Mononuclear cell (primary cell): ENCODE measurements around the gene MCTP2. TPM values are rescaled to one million over a fixed set of nuclear protein-coding genes. Genes with fewer than 3 reads are reported as not detected.

Experiments used
- H3K27me3 ChIP-seq: 2 replicates; pipeline ENCODE4 v1.6.0; 2011; ENCODE audit warnings: low read length, control low read depth; ENCODE audit not compliant: insufficient read depth
- H3K4me1 ChIP-seq: 2 replicates; pipeline ENCODE4 v1.5.1; 2011; ENCODE audit warnings: mild to moderate bottlenecking, low read length, control low read depth; ENCODE audit not compliant: insufficient read depth
- H3K4me3 ChIP-seq: 2 replicates; pipeline ENCODE4 v1.5.1; 2011; ENCODE audit warnings: mild to moderate bottlenecking, low read length, moderate library complexity
- H3K9me3 ChIP-seq: 2 replicates; pipeline ENCODE4 v1.5.1; 2011; ENCODE audit warnings: low read depth, mild to moderate bottlenecking, control low read depth, low read length
- total RNA-seq: library from RNA; depleted of rRNA; stranded (reverse); fragments of >200 nt; gene quantifications from one replicate; pipeline ENCODE4 v1.2.3, GENCODE V29; 2012

The MCTP2 gene
- total RNA-seq, 1 donor: 55.9 TPM

GRCh38 chr15:94324835-94325767 lies 93.7 kb downstream of the MCTP2 start:
- Histone ChIP-seq H3K4me1 (peaks cover 28% of the 10 kb centered on the region), H3K27me3 (no peaks in the 10 kb centered on the region), H3K9me3 (no peaks in the 10 kb centered on the region), H3K4me3 (no peak overlapping the region)

DNA sequence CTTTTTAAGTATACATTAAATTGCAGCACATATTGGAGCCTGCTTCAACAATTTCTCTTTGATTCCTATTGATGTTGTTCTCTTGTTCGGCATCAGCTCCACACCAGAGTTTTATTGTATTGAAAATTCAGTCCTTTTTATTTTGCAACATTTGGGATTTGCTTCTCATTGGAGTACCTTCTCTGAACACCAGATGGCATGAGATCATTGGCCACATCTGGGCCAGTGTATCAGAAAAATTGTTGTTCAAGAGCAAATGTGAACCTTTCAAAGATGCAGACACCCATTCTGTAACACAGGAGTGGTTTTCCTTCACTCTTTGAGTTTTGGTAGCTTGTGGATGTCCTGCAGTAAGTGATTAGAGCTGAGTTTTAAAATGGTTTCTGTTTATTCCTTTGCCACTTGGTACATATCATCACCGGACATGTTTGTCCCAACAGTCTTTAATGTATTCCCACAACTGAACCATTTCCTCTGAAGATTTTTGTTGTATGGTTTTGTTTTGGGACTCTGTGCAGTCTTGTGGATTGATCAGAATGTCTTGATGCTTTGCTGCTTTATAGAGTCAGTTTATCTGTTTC lies 96.1 kb downstream of the MCTP2 start:
- Histone ChIP-seq H3K4me1 (peaks cover 20% of the 10 kb centered on the region), H3K4me3 (no peak overlapping the region), H3K9me3 (no peaks in the 10 kb centered on the region), H3K27me3 (no peaks in the 10 kb centered on the region)

DNA sequence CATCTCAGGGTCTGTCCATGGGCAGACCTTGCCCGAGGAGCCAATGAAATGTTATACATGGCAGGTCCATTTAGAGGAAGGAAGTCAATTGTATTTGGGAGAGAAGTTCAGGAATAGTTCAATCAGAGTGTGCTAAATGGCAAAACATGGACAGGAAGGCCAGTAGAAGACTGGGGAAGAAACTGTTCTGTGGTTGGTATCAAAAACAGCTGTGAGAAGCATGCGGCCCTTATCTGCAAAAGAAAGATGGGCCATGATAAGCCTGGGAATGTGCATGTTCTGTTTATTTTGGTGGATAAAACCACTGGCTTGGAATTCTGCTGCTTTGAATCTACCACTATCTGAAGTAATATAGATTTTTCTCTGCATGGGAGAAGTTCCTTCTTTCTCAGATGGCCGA lies 100.4 kb downstream of the MCTP2 start:
- no peaks in the 10 kb centered on the region for H3K27me3 ChIP-seq
- H3K9me3 ChIP-seq: no peaks in the 10 kb centered on the region
- no peak overlapping the region for H3K4me3 ChIP-seq
- no peaks in the 10 kb centered on the region for H3K4me1 ChIP-seq

DNA sequence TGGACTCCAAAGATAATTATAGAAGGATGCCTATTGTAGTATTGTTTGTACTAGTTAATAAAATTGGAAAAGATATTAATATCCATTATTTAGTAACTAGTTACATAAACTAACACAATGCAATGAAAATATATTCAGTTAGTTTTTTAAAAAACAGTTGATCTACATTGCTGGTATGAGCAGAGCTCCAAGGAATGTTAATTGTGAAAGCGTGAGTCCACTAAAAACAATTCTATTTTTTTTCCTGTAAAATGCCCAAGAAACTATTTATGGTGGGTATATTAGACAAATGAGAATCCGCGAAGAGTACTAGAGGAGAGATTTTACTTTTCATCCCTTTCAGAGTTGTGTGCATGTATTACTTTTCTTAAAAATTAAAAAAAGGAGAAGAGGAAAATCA lies 104.3 kb downstream of the MCTP2 start:
- Histone ChIP-seq H3K4me3 (no peak overlapping the region), H3K4me1 (no peaks in the 10 kb centered on the region), H3K27me3 (no peaks in the 10 kb centered on the region), H3K9me3 (no peaks in the 10 kb centered on the region)

DNA sequence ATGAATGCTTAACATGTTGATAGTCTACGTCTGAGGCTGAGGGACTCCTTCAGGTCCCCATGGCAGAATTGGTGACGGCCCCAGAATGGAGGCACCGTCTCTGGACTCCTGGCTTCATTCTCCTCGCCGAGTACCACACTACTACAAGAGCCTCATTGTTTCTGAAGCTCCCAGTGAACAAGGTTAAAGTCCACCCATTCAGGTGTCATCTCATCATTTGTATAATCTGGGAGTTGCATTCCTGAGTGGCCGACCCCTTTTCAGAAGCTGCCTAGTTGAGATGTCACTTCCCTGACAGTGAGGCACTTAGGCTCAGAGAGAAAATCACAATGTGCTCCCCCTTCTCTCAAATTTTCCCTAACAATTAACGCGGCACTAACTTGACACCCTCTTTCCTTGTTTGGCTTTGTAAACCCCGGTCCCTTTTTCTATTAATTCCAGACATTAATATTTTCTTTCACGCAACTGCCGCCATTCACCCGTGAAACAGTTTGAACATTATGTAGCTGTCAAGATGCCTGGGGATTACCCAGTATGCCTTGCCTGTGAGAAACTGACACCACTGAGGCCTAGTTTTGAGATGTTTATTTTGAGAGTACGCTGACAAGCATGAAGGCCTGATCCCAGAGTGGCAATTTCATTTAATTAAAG lies 105.6 kb downstream of the MCTP2 start:
- H3K4me1 ChIP-seq: no peaks in the 10 kb centered on the region
- no peaks in the 10 kb centered on the region for H3K9me3 ChIP-seq
- no peak overlapping the region for H3K4me3 ChIP-seq
- H3K27me3 ChIP-seq: no peaks in the 10 kb centered on the region

DNA sequence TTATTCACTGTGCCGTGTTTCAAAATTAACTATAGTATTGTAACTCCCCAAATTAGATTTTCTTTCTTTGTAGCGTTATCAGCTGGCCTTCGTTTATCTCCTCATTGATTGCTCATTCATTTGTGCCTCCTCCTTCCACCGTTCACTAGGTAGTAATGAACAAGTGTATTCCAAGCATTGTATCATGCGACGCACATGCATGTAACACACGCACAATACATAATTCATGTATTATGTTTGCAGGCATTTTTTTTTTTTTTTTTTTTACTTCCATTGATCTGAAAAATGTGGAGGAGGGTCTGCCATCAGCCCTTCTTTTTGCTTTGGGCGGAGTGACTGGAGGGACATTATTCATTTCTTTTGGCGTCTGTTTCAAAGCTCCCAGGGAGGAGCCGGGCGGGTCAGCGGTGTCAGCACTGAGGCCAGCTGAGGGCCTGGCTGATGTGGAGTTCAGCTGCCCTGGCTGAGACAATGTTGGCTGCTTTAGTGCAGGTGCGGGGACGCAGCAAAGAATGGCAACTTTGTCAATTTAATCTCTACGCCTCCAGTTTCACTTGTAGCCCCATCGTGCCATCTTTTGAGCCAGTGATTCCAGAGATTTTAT lies 107.0 kb downstream of the MCTP2 start:
- no peaks in the 10 kb centered on the region for H3K4me1 ChIP-seq
- H3K27me3 ChIP-seq: no peaks in the 10 kb centered on the region
- H3K9me3 ChIP-seq: no peaks in the 10 kb centered on the region
- H3K4me3 ChIP-seq: no peak overlapping the region

DNA sequence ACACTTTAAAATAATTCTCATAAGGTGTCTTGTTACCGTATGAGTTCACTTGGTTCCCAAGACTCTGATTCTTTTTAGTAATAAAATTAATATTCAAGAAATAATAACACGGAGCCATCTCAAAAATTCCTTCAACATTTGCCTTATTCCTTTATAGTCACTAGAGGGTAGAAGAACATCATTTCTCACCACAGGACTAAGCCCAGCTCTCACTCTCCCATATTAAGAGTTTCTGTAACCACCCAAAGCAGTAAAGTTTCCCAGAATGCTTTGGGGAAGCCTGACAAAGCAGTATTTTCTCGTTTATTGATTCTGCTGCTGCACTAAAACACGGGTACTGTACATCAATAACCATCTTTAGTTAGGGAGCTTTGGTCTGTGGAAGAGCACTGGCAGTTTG lies 114.9 kb downstream of the MCTP2 start:
- Histone ChIP-seq H3K4me3 (no peak overlapping the region), H3K27me3 (no peaks in the 10 kb centered on the region), H3K9me3 (no peaks in the 10 kb centered on the region), H3K4me1 (no peaks in the 10 kb centered on the region)

GRCh38 chr15:94348084-94348483 lies 116.7 kb downstream of the MCTP2 start:
- Histone ChIP-seq H3K27me3 (no peaks in the 10 kb centered on the region), H3K4me1 (no peaks in the 10 kb centered on the region), H3K4me3 (no peak overlapping the region), H3K9me3 (no peaks in the 10 kb centered on the region)

GRCh38 chr15:94351031-94351535 lies 119.7 kb downstream of the MCTP2 start:
- Histone ChIP-seq H3K9me3 (no peaks in the 10 kb centered on the region), H3K27me3 (no peaks in the 10 kb centered on the region), H3K4me3 (no peak overlapping the region), H3K4me1 (no peaks in the 10 kb centered on the region)

- Histone ChIP-seq H3K4me1 (no peaks in the 10 kb centered on the region), H3K9me3 (no peaks in the 10 kb centered on the region), H3K4me3 (no peak overlapping the region), H3K27me3 (no peaks in the 10 kb centered on the region)
Observed at GRCh38 chr15:94352636-94353487, 121.5 kb downstream of the MCTP2 start.

DNA sequence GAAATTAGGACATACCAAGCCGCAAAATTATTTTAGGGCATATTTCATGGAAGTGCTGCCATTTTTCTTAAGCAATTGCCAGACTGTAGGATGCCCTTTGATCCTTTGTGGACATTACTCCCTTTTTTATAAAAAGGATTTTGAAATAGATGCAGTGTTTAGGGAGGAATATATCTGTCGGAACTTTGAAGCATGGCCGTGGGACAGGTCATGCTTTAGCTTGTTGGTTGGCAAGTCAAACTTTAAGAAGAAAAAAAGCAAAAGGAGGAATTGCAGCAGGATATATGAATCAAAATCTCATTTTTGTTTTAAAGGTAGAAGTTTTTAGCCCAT lies 122.1 kb downstream of the MCTP2 start:
- Histone ChIP-seq H3K27me3 (no peaks in the 10 kb centered on the region), H3K4me1 (no peaks in the 10 kb centered on the region), H3K4me3 (no peak overlapping the region), H3K9me3 (no peaks in the 10 kb centered on the region)

DNA sequence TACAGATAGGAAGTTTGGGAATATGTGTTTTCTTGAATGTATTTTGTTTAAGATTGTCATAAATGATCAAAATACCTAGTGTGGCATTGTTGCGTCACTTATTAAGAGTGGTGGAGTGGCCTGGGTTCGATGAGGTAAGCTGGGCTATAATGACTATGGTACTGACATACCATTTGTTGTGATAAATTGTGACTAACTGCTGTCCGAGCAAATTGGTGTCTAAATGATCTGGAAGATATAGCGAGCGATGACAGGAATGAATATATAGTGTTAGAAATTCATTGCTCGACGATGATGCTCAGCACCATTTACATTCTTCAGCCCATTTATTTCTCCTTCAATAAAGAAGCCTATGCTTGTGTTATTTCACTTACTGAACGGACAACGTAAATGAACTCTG lies 123.3 kb downstream of the MCTP2 start:
- no peaks in the 10 kb centered on the region for H3K27me3 ChIP-seq
- no peak overlapping the region for H3K4me3 ChIP-seq
- H3K4me1 ChIP-seq: no peaks in the 10 kb centered on the region
- no peaks in the 10 kb centered on the region for H3K9me3 ChIP-seq

GRCh38 chr15:94359716-94360115 lies 128.4 kb downstream of the MCTP2 start:
- Histone ChIP-seq H3K4me1 (no peaks in the 10 kb centered on the region), H3K9me3 (no peaks in the 10 kb centered on the region), H3K27me3 (no peaks in the 10 kb centered on the region), H3K4me3 (no peak overlapping the region)

GRCh38 chr15:94360251-94360685 lies 128.9 kb downstream of the MCTP2 start:
- no peaks in the 10 kb centered on the region for H3K4me1 ChIP-seq

More at GRCh38 chr15:94360251-94360685, 128.9 kb downstream of the MCTP2 start:
- Histone ChIP-seq H3K9me3 (no peaks in the 10 kb centered on the region), H3K27me3 (no peaks in the 10 kb centered on the region), H3K4me3 (no peak overlapping the region)
